HFFc6 (cell line): ENCODE results near the gene SH3GL2. TPM values are rescaled to one million over a fixed set of nuclear protein-coding genes. Genes with fewer than 3 reads are reported as not detected.

ENCODE experiments used
- DNase-seq: peaks from one replicate; pipeline ENCODE4 v3.0.0-alpha.2; 2018
- H3K27ac Mint-ChIP-seq: 2 replicates; pipeline ENCODE4 v1.8.0; 2020; ENCODE audit warnings: mild to moderate bottlenecking, mixed read lengths
- H3K27me3 Mint-ChIP-seq: 2 replicates; pipeline ENCODE4 v1.8.0; 2021; ENCODE audit warnings: mild to moderate bottlenecking, moderate library complexity, mixed read lengths; ENCODE audit not compliant: insufficient read depth
- H3K36me3 Mint-ChIP-seq: 2 replicates; pipeline ENCODE4 v1.8.0; 2021; ENCODE audit warnings: low read depth, mixed read lengths
- H3K4me1 Mint-ChIP-seq: 2 replicates; pipeline ENCODE4 v1.8.0; 2020; ENCODE audit warnings: low read depth, mixed read lengths
- H3K4me3 Mint-ChIP-seq: 2 replicates; pipeline ENCODE4 v1.8.0; 2020; ENCODE audit warnings: mild to moderate bottlenecking, moderate library complexity, mixed read lengths
- H3K9me3 Mint-ChIP-seq: 2 replicates; pipeline ENCODE4 v1.8.0; 2020; ENCODE audit warnings: mild to moderate bottlenecking, mixed read lengths
- CTCF ChIP-seq: fragments of 200-600 bp; sonication (generic); IDR thresholded peaks from 2 replicates; pipeline ENCODE4 v1.5.0; 2021; ENCODE audit warnings: antibody characterized with exemption, mild to moderate bottlenecking
- total RNA-seq, 6 experiments: library from RNA; stranded (reverse); fragmentation: NEBNext Ultra II Directional; extraction: Animal tissue kit (Norgen Biotek cat#: 25700); gene quantifications; 2 replicates in 1 of 6; 3 replicates in 5 of 6; pipeline ENCODE4 v1.2.3, GENCODE V29; 2021

The SH3GL2 gene
- total RNA-seq, 6 experiments from 2014 or later, result not detected

GRCh38 chr9:17750269-17750668, 171.4 kb downstream of the SH3GL2 start:
- Mint-ChIP-seq H3K27me3 (peaks cover 1% of the 10 kb centered on the region), H3K4me1 (no peaks in the 10 kb centered on the region), H3K4me3 (no peak overlapping the region), H3K36me3 (no peaks in the 10 kb centered on the region), H3K27ac (no peak overlapping the region), H3K9me3 (peaks cover 10% of the 10 kb centered on the region; the same call in 1 of the 2 replicates)
- no peak for DNase-seq
- no peak for TF ChIP-seq CTCF

- TF ChIP-seq CTCF, result no peak
- Mint-ChIP-seq H3K36me3 (no peaks in the 10 kb centered on the region), H3K4me1 (no peaks in the 10 kb centered on the region), H3K4me3 (no peak overlapping the region), H3K27me3 (peaks cover 1% of the 10 kb centered on the region), H3K9me3 (peaks cover 4% of the 10 kb centered on the region; the same call in 1 of the 2 replicates), H3K27ac (no peak overlapping the region)
- DNase-seq, result no peak
Observed at GRCh38 chr9:17751486-17751885, 172.6 kb downstream of the SH3GL2 start.

GRCh38 chr9:17752021-17752420, 173.2 kb downstream of the SH3GL2 start:
- H3K4me1 Mint-ChIP-seq, result no peaks in the 10 kb centered on the region
- TF ChIP-seq CTCF, result no peak
- H3K36me3 Mint-ChIP-seq, result no peaks in the 10 kb centered on the region
- no peak for DNase-seq
- H3K27me3 Mint-ChIP-seq, result peaks cover 1% of the 10 kb centered on the region
- no peak overlapping the region for H3K27ac Mint-ChIP-seq
- no peak overlapping the region for H3K4me3 Mint-ChIP-seq
- H3K9me3 Mint-ChIP-seq, result peaks cover 4% of the 10 kb centered on the region; the same call in 1 of the 2 replicates

- Mint-ChIP-seq H3K9me3 (no peaks in the 10 kb centered on the region), H3K36me3 (no peaks in the 10 kb centered on the region), H3K27me3 (no peaks in the 10 kb centered on the region), H3K4me1 (no peaks in the 10 kb centered on the region), H3K4me3 (no peak overlapping the region), H3K27ac (no peak overlapping the region)
- peak; percentile 0 for DNase-seq
- TF ChIP-seq CTCF, result no peak
Observed at GRCh38 chr9:17757816-17758215, 178.9 kb downstream of the SH3GL2 start.

GRCh38 chr9:17760250-17760649, 181.4 kb downstream of the SH3GL2 start:
- no peaks in the 10 kb centered on the region for H3K27me3 Mint-ChIP-seq
- no peak for DNase-seq
- H3K27ac Mint-ChIP-seq, result no peak overlapping the region
- H3K36me3 Mint-ChIP-seq, result no peaks in the 10 kb centered on the region
- no peaks in the 10 kb centered on the region for H3K9me3 Mint-ChIP-seq
- TF ChIP-seq CTCF, result no peak
- H3K4me3 Mint-ChIP-seq, result no peak overlapping the region
- H3K4me1 Mint-ChIP-seq, result no peaks in the 10 kb centered on the region
